ENCODE data around the gene LMF1. TPM values are rescaled to one million over a fixed set of nuclear protein-coding genes. Genes with fewer than 3 reads are reported as not detected.

LMF1 gene
- polyA plus RNA-seq, 6 donors from 2014 or later = 8.2 to 19.6 (median 13.2) TPM

Other genes starting within 250 kb of the LMF1 start
- 10 to 100 TPM; 21.5 to 62.0 (median 38.0) TPM for gene ANTKMT, start 249.8 kb downstream of the LMF1 start, polyA plus RNA-seq (ENCODE audit: low read depth in 6 of 6)
- gene CCDC78, start 244.5 kb downstream of the LMF1 start, polyA plus RNA-seq (ENCODE audit: low read depth in 6 of 6) = under 1 TPM in 2 of 6 donors, not detected in 4; 0.41 to 0.95 TPM
- gene HAGHL, start 243.9 kb downstream of the LMF1 start, polyA plus RNA-seq (ENCODE audit: low read depth in 6 of 6) = 1 to 10 TPM; 1.5 to 8.5 (median 2.9) TPM
- gene CIAO3, start 230.0 kb downstream of the LMF1 start, polyA plus RNA-seq (ENCODE audit: low read depth in 6 of 6) = 10 to 100 TPM; 14.1 to 29.6 (median 20.5) TPM
- not detected for gene MSLN, start 210.2 kb downstream of the LMF1 start, polyA plus RNA-seq (ENCODE audit: low read depth in 6 of 6)
- gene RPUSD1, start 182.6 kb downstream of the LMF1 start, polyA plus RNA-seq (ENCODE audit: low read depth in 6 of 6) = 10 to 100 TPM; 24.5 to 43.9 (median 33.7) TPM
- gene CHTF18, start 182.4 kb downstream of the LMF1 start, polyA plus RNA-seq (ENCODE audit: low read depth in 6 of 6) = 1 to 10 TPM; 3.4 to 8.4 (median 4.6) TPM
- not detected for gene GNG13, start 170.2 kb downstream of the LMF1 start, polyA plus RNA-seq (ENCODE audit: low read depth in 6 of 6)
- gene SOX8, start 10.8 kb upstream of the LMF1 start, polyA plus RNA-seq (ENCODE audit: low read depth in 6 of 6) = not detected
- not detected for gene SSTR5, start 101.8 kb upstream of the LMF1 start, polyA plus RNA-seq (ENCODE audit: low read depth in 6 of 6)
- gene C1QTNF8, start 125.3 kb upstream of the LMF1 start, polyA plus RNA-seq (ENCODE audit: low read depth in 6 of 6) = not detected
- not detected for gene CACNA1H, start 182.1 kb upstream of the LMF1 start, polyA plus RNA-seq (ENCODE audit: low read depth in 6 of 6)